ENCODE measurements around the gene IARS2.

DNA sequence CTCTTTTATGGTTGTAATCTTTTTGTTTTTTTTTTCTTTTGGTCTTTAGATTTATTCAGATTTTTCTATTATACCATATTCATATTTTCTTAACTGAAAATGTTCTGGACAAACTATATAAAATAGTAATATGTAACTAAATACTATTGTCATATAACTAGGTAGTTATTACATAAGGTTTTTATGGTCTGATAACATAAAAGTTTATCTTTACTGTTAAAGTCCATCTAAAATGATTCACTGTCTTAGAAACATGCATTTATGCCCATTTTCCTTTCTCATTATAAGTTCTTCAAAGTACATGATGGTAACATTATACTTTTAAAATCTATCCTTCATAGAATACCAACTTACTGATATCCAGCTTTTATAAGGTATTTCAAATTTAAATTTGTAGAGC, 29.1 kb downstream of the IARS2 start:
- TF ChIP-seq, protein P1, sequence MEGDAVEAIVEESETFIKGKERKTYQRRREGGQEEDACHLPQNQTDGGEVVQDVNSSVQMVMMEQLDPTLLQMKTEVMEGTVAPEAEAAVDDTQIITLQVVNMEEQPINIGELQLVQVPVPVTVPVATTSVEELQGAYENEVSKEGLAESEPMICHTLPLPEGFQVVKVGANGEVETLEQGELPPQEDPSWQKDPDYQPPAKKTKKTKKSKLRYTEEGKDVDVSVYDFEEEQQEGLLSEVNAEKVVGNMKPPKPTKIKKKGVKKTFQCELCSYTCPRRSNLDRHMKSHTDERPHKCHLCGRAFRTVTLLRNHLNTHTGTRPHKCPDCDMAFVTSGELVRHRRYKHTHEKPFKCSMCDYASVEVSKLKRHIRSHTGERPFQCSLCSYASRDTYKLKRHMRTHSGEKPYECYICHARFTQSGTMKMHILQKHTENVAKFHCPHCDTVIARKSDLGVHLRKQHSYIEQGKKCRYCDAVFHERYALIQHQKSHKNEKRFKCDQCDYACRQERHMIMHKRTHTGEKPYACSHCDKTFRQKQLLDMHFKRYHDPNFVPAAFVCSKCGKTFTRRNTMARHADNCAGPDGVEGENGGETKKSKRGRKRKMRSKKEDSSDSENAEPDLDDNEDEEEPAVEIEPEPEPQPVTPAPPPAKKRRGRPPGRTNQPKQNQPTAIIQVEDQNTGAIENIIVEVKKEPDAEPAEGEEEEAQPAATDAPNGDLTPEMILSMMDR (IDR thresholded peaks at IDR 0.05; ENCODE audit: insufficient read depth, low read length): no peak
- TF ChIP-seq, protein P2, sequence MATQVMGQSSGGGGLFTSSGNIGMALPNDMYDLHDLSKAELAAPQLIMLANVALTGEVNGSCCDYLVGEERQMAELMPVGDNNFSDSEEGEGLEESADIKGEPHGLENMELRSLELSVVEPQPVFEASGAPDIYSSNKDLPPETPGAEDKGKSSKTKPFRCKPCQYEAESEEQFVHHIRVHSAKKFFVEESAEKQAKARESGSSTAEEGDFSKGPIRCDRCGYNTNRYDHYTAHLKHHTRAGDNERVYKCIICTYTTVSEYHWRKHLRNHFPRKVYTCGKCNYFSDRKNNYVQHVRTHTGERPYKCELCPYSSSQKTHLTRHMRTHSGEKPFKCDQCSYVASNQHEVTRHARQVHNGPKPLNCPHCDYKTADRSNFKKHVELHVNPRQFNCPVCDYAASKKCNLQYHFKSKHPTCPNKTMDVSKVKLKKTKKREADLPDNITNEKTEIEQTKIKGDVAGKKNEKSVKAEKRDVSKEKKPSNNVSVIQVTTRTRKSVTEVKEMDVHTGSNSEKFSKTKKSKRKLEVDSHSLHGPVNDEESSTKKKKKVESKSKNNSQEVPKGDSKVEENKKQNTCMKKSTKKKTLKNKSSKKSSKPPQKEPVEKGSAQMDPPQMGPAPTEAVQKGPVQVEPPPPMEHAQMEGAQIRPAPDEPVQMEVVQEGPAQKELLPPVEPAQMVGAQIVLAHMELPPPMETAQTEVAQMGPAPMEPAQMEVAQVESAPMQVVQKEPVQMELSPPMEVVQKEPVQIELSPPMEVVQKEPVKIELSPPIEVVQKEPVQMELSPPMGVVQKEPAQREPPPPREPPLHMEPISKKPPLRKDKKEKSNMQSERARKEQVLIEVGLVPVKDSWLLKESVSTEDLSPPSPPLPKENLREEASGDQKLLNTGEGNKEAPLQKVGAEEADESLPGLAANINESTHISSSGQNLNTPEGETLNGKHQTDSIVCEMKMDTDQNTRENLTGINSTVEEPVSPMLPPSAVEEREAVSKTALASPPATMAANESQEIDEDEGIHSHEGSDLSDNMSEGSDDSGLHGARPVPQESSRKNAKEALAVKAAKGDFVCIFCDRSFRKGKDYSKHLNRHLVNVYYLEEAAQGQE (IDR thresholded peaks at IDR 0.05; ENCODE audit: insufficient replicate concordance, low read depth): no peak
- no peak for TF ChIP-seq POLR2AphosphoS5 (IDR thresholded peaks at IDR 0.05; ENCODE audit: low read depth)
- TF ChIP-seq GABPA (IDR thresholded peaks at IDR 0.05; ENCODE audit: low read depth): no peak
- TF ChIP-seq SPI1 (IDR thresholded peaks at IDR 0.05; ENCODE audit: borderline replicate concordance, low read depth): no peak

Data from HL-60 (cell line).